ENCODE results near the gene WNT1.

WNT1 gene

DNA sequence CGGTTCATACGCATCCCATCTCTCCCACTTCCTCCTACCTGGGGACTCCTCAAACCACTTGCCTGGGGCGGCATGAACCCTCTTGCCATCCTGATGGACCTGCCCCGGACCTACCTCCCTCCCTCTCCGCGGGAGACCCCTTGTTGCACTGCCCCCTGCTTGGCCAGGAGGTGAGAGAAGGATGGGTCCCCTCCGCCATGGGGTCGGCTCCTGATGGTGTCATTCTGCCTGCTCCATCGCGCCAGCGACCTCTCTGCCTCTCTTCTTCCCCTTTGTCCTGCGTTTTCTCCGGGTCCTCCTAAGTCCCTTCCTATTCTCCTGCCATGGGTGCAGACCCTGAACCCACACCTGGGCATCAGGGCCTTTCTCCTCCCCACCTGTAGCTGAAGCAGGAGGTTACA, 3.6 kb downstream of the WNT1 start:
- no peak for DNase-seq

DNA sequence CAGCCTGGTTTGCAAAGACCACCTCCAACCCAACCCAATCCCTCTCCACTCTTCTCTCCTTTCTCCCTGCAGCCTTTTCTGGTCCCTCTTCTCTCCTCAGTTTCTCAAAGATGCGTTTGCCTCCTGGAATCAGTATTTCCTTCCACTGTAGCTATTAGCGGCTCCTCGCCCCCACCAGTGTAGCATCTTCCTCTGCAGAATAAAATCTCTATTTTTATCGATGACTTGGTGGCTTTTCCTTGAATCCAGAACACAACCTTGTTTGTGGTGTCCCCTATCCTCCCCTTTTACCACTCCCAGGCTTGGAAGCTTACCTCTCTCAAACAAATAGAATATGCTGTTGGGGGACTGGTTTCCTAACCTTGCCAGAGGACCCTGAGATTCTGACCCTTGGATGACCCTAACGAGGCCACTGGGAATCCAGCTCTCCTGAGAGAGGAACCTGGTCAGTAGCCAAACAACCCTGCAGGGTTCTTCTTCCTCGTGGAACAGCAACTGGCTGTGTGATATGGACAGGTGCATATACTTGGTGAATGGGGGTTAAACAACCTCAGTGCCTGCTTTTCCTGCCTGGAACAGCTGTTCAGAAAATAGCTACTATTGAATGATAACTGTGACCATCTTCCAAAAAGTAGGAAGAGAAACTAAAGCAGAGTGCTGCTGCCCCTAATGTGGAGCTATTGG, 4.4 kb downstream of the WNT1 start:
- no peak for DNase-seq

DNA sequence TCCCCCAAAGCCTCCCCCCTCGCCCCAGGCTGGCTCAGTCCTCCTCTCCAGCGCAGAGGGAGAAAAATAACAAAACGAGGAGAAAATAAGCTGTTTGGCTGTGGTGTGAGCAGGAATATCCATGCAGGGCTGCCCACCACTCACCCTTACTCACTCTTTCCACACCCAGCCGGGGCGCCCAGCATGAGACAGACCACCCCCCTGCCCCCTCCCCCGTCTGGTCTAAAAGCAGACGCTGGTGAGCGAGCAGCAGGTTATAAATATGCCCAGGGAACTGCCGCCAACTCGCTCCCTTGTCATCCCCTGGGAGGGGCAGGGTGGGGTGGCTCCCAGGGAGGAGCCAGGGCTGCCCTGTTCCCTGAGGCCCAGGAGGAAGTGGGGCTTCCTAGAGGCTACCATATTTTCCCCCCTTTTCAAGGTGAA, 7.4 kb downstream of the WNT1 start:
- DNase-seq = no peak

DNA sequence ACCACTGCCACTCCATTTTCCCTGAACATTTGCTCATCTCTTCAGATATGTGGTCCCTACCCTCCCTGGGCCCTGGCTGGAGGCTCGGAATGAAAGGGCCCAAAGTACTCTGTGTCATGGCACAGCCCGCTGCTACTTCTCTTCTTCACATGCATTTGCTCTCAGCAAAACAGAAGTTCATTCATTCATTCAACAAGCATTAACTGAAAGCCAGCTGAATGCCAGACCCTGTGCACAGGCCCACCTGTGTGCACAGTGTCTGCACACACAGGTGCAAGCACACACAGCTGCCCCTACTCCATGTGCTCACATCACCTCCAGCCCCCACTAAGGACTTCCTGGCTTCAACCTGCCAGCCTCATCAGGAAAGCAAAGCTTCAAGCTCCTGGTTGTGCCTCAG, 7.8 kb downstream of the WNT1 start:
- no peak for DNase-seq

DNA sequence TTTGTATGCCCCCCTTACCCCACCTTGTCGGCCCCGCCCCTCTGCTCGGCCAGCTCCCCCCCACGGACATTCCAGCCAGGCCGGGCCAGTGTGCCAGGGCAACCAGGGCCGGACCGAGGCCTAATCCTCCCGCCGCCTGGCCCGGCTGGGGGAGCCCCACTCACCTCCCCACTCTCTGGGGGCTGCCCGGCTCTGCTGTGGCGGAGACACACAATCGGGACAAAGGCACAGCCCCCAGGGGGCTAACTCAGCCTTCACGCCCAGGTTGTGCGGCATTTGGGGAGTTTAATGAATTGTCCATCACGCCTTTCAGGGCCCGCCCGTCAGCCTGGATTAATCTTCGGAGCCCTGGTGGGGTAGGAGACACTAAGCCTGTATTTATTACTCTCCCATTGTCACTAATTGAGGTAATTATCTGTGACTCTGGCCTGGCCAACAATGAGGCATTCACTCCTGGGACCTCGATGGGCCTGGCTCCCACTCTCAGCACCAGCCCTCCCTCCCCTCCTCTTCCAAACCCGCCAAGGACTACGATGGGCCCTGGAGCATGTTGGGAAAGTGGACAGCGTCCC, 8.7 kb downstream of the WNT1 start:
- DNase-seq = no peak

- DNase-seq = no peak
Measured at GRCh38 chr12:48988030-48988649, 10.0 kb downstream of the WNT1 start.

DNA sequence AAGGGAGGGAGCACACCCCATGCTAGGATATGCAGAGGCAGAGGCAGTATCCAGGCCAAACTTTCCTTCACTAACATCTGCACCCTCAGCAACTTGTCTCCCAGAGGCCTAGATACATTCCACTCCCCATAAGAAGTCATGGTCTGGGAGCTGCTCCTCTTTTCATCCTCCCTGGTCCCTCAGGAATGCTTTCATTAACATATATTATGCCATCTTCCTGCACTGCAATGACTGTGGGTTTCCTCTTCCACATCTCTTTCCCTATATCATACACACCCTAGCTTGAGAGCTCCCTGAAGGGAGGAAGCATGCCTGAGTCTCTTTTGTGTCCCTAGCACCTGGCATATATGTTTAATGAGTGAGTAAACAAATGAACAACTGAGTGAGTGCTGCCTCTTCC, 12.4 kb downstream of the WNT1 start:
- no peak for DNase-seq

DNA sequence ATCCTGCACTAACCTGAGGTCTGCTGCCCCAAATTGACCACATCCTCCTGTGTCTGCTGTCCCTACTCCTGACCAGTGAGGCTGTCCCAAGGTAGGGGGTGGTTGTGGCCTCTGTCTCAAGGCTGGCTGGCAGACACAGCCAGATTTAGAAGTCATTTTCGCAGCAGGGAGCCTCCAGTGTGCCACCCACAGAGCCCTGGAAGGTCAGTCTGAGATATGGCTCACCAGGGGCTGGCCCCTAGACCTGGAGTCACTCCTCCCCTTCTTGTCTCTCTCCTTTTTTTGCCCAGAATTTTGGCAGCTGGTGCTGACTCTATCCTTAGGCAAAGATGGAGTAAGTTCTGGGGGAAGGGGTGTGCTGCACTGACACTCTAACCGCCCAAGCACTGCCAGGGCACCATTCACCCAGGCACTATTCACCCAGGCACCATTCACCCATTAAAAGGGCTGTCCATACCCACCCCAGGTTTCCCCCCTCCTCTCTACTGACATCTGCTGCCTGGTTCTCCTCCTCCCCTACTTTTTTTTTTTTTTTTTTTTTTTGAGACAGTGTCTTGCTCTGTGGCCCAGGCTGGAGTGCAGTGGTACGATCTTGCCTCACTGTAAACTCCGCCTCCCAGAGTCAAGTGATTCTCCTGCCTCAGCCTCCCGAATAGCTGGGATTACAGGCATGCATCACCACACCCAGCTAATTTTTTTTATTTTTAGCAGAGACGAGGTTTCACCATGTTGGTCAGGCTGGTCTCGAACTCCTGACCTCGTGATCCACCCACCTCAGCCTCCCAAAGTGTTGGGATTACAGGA, 13.3 kb downstream of the WNT1 start:
- no peak for DNase-seq

DNA sequence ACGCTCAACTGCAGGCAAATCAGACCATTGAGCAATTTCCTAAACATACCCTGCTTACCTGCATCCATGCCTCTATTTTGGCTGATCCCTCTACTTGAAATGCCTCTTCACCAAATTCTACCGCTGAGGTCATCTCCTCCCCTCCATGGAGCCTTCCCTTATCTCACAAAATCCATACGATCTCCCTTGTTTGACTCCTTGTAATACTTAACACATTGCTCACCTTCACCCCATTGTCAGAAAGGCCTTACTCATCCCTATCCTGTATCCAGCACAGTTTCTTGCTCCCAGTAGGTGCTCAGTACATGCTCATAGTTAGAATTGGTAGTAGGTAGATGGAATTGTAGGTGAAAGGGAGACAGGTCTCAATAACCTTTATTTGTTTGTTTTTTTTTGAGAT, 15.7 kb downstream of the WNT1 start:
- no peak for DNase-seq

DNA sequence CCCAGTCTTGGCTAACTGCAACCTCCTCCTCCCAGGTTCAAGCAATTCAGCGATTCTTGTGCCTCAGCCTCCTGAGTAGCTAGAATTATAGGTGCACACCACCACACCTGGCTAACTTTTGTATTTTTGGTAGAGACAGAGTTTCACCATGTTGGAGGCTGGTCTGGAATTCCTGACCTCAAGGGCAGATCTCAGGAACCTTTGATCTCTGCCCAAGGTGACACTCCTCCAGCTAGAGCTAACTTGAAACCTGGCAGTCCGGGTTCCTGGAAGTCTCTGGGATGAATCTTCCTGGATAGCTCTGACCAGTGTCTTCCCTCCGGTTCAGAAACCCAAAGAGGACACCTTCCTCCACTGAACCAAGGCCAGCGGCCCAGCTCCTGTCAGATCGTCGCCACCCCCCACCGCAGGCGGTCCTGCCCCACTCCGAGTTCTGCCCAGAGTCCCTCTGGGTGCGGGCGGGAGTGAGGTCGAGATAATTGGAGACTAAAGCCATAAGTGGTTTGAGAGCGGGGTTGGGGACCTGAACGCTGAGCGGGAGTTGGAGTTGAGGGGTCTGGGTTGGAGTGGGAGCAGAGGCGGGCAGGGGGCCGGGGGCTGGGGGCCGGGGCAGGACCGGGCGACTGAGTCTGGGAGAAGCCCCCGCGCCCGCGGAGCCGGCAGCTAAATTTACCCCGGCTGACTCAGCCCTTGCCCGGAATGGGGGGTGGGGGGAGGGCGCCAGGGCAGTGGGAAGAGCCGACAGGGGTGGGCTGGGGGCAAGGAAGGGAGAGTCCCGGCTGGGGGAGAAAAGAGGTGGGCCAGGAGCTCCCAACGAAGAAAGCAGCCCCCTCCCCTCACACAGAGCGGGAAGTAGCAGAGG, 16.3 kb downstream of the WNT1 start:
- no peak for DNase-seq

GRCh38 chr12:48995086-48995879, 17.2 kb downstream of the WNT1 start:
- peak; percentile 35 for DNase-seq

- peak; percentile 40 for DNase-seq
Measured at GRCh38 chr12:48996794-48997718, 18.9 kb downstream of the WNT1 start.

DNA sequence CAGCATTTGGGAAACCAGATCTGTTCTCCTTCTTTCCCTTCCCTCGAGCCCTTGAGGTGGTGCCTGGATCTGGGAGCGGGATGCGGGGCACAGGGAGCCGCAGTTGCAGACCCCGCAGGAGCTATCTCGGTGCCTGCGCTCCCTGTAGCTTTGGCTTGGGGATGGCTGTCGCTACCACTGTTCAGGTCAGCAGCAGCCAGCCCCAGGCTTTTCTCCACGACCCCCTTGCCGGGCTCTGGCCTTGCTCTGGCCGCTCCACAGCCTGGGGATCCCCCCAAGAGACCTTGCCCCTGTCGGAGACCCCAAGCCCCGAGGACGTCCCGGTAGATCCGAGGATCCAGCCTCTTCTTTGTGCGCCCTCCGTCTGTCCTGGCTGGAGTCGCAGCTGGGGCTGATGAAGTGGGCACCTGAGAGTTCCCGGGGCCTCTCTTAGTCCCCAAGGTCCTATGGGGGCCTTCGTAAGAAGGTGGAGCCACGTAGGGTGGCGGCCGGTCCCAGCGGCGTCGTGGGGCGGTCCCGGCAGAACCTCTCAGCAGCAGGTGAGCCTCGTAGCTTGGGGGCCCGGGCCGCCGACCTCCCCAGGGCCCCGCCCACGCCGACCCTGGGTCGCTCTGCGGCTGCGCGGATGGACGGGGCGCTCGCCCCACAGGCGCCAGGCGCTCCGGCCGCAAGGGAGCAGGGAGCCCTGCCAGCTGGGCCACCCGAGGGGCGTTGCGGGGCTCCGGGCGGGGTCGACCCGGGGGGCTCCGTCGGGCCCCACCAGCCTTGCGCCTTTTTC, 19.8 kb downstream of the WNT1 start:
- DNase-seq = no peak

GRCh38 chr12:48998497-48999353, 20.6 kb downstream of the WNT1 start:
- DNase-seq = no peak

- no peak for DNase-seq
Measured at GRCh38 chr12:48999371-49000131, 21.4 kb downstream of the WNT1 start, which contains the start of gene DDN. DDN (minus strand) TSS chr12:48999375; CDS start chr12:48999287, 88 bp downstream.

GRCh38 chr12:49000346-49000745, 22.2 kb downstream of the WNT1 start:
- DNase-seq = no peak

DNA sequence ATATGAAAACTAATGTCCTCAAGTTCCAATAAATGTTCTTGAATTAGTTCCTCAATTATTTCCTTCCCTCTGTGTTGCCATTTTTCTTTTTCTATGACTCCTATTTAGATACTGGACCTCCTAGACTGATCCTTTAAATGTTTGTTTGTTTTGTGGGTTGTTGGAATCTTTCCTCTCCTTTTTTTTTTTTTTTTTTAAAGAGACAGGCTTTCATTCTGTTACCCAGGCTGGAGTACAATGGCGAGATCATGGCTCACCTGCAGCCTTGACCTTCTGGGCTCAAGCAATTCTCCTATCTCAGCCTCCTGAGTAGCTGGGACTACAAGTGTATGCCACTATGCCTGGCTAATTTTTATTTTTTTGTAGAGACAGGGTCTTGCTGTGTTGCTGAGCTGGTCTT, 30.8 kb downstream of the WNT1 start:
- no peak for DNase-seq

DNA sequence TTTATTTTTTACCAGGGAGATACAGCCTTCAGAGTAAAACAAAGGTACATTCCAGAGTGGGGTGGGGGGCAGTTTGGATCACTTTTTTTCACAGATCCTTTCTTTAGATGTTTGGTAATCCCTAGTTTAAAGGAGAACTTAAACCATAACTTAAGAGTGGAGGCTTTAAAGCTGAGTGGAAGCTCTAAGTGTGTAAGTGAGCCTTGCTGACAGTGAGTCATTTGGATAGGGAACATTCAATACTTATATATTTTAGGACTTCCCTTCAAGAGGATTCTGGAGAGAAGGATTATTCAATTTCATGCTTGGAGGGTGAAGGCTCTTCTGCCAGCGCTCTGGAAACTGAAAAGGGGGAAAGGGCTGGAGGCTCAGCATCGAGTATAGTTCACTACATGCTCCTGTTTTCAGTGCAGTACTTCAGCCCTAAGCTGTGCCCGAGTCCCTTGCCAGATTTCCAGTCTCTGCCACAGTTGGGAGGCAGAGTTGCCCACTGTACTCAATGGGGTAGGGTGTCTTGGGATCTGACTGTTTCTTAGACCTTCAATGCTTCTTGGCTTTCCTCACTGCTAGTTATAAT, 32.1 kb downstream of the WNT1 start:
- no peak for DNase-seq
